ENCODE measurements around the gene SHC3. TPM values are rescaled to one million over a fixed set of nuclear protein-coding genes. Genes with fewer than 3 reads are reported as not detected.

The SHC3 gene
- total RNA-seq, 2 experiments from 2014 or later: 0.03 TPM; not detected in 1

- DNase-seq (ENCODE audit: low spot score): no peak
- no peaks in the 10 kb centered on the region for H3K79me2 ChIP-seq (ENCODE audit: insufficient read depth, low read depth, low read length)
- no peaks in the 10 kb centered on the region for H3K9me2 ChIP-seq (ENCODE audit: insufficient read depth, low read length)
- BruUV-seq (replicated peaks): no TSS peak
- TF ChIP-seq, protein P1, sequence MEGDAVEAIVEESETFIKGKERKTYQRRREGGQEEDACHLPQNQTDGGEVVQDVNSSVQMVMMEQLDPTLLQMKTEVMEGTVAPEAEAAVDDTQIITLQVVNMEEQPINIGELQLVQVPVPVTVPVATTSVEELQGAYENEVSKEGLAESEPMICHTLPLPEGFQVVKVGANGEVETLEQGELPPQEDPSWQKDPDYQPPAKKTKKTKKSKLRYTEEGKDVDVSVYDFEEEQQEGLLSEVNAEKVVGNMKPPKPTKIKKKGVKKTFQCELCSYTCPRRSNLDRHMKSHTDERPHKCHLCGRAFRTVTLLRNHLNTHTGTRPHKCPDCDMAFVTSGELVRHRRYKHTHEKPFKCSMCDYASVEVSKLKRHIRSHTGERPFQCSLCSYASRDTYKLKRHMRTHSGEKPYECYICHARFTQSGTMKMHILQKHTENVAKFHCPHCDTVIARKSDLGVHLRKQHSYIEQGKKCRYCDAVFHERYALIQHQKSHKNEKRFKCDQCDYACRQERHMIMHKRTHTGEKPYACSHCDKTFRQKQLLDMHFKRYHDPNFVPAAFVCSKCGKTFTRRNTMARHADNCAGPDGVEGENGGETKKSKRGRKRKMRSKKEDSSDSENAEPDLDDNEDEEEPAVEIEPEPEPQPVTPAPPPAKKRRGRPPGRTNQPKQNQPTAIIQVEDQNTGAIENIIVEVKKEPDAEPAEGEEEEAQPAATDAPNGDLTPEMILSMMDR (conservative IDR thresholded peaks at IDR 0.05; ENCODE audit: low read length): no peak
- no peak for TF ChIP-seq EZH2phosphoT487 (IDR thresholded peaks at IDR 0.05; ENCODE audit: borderline replicate concordance, low read depth, low read length)
- H3K36me3 ChIP-seq (ENCODE audit: insufficient read depth, low read length): no peaks in the 10 kb centered on the region
- ChIA-PET CTCF (ENCODE audit: unreplicated experiment) (no interaction called here), POLR2A (no interaction called here)
- intact Hi-C loops (cut with micrococcal nuclease; ENCODE audit: unreplicated experiment): no loop called here
- no peak overlapping the region for H2AFZ ChIP-seq (ENCODE audit: low read length)
- no peaks in the 10 kb centered on the region for H4K20me1 ChIP-seq (ENCODE audit: insufficient read depth, low read length)
- H3K4me3 ChIP-seq (ENCODE audit: low read depth, low read length, poor library complexity, severe bottlenecking): no peak overlapping the region
- H3K4me1 ChIP-seq (ENCODE audit: insufficient read depth, low read length, poor library complexity, severe bottlenecking): no peaks in the 10 kb centered on the region
- H3K4me2 ChIP-seq (ENCODE audit: low read length): no peak overlapping the region
- H3K9me3 ChIP-seq (ENCODE audit: low read length): no peaks in the 10 kb centered on the region
- H3K27ac ChIP-seq (ENCODE audit: low read depth, low read length, poor library complexity, severe bottlenecking): no peak overlapping the region
Measured at GRCh38 chr9:89039104-89039465, 139.5 kb downstream of the SHC3 start.

DNA sequence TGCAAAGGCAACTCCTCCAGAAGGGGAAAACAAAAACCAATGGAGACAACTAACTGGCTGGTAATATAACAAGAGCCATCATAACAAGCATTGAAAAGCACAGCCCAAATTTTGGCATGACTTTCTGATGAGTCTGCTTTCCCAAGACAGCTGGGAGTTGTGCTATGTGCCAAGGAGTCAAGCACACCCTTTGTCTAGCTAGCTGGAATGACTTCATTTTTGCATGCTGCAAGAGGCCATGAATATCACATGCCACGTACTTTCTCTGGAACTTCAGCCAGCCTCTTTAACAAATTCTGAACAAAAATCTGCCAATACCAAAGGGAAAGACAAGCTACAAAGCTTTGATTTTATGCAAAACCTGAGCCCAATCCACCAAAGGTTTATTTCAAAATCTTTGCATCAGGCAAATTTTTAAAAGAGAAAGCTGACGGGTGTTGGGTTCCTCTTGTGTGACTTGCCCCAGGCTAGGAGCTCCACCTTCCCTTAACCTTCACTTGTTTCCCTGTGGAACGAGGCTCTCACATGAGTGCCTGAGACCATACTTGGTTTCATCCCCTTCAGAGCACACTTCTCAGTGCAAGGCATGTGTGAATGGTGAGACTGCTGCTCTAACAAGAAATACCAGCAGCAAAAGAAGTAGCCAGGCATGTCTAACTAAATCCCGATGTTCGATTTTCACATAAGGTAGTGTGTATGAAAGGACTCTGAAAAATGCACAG is 140.1 kb downstream of the SHC3 start:
- Histone ChIP-seq H3K9me3 (ENCODE audit: low read length) (no peaks in the 10 kb centered on the region), H3K27ac (ENCODE audit: low read depth, low read length, poor library complexity, severe bottlenecking) (no peak overlapping the region), H3K9me2 (ENCODE audit: insufficient read depth, low read length) (no peaks in the 10 kb centered on the region), H3K4me3 (ENCODE audit: low read depth, low read length, poor library complexity, severe bottlenecking) (no peak overlapping the region), H3K4me1 (ENCODE audit: insufficient read depth, low read length, poor library complexity, severe bottlenecking) (no peaks in the 10 kb centered on the region), H3K79me2 (ENCODE audit: insufficient read depth, low read depth, low read length) (no peaks in the 10 kb centered on the region), H2AFZ (ENCODE audit: low read length) (no peak overlapping the region), H3K36me3 (ENCODE audit: insufficient read depth, low read length) (no peaks in the 10 kb centered on the region), H4K20me1 (ENCODE audit: insufficient read depth, low read length) (no peaks in the 10 kb centered on the region), H3K4me2 (ENCODE audit: low read length) (no peak overlapping the region)
- no TSS peak for BruUV-seq (replicated peaks)
- CTCF ChIA-PET (ENCODE audit: unreplicated experiment): no interaction called here
- intact Hi-C loops (cut with micrococcal nuclease; ENCODE audit: unreplicated experiment): no loop called here
- POLR2A ChIA-PET: no interaction called here
- no peak for DNase-seq (ENCODE audit: low spot score)
- no peak for TF ChIP-seq EZH2phosphoT487 (IDR thresholded peaks at IDR 0.05; ENCODE audit: borderline replicate concordance, low read depth, low read length)
- TF ChIP-seq, protein P1 (conservative IDR thresholded peaks at IDR 0.05; ENCODE audit: low read length): no peak

DNA sequence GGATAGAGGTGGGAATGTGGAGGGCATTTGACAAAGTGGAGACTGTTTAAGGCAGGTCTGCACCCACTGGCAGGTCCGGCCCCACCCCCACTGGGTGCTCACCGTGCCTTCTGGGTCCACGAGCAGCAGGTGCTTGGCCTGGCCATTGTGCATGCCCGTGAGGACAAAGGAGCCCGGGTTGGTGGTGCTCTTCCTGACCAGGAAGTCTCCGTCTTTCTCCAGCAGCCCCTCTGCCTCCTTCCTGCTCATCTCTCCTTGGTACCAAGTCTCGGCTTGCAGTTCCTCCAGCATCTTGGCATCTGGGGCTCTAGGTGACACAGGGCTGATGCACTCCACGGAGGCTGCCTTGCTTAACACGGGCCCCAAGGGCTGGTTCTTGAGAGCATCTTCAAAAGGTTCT is 140.7 kb downstream of the SHC3 start:
- no TSS peak for BruUV-seq (replicated peaks)

More for the DNA sequence above, 140.7 kb downstream of the SHC3 start:
- CTCF ChIA-PET (ENCODE audit: unreplicated experiment): no interaction called here
- Histone ChIP-seq H3K27ac (ENCODE audit: low read depth, low read length, poor library complexity, severe bottlenecking) (no peak overlapping the region), H3K36me3 (ENCODE audit: insufficient read depth, low read length) (no peaks in the 10 kb centered on the region), H3K4me2 (ENCODE audit: low read length) (no peak overlapping the region), H3K79me2 (ENCODE audit: insufficient read depth, low read depth, low read length) (no peaks in the 10 kb centered on the region), H3K4me3 (ENCODE audit: low read depth, low read length, poor library complexity, severe bottlenecking) (no peak overlapping the region), H4K20me1 (ENCODE audit: insufficient read depth, low read length) (no peaks in the 10 kb centered on the region), H3K4me1 (ENCODE audit: insufficient read depth, low read length, poor library complexity, severe bottlenecking) (no peaks in the 10 kb centered on the region), H3K9me2 (ENCODE audit: insufficient read depth, low read length) (no peaks in the 10 kb centered on the region), H2AFZ (ENCODE audit: low read length) (no peak overlapping the region), H3K9me3 (ENCODE audit: low read length) (no peaks in the 10 kb centered on the region)
- no peak for TF ChIP-seq EZH2phosphoT487 (IDR thresholded peaks at IDR 0.05; ENCODE audit: borderline replicate concordance, low read depth, low read length)
- TF ChIP-seq, protein P1 (conservative IDR thresholded peaks at IDR 0.05; ENCODE audit: low read length): no peak
- DNase-seq (ENCODE audit: low spot score): no peak
- intact Hi-C loops (cut with micrococcal nuclease; ENCODE audit: unreplicated experiment): no loop called here
- POLR2A ChIA-PET: no interaction called here
